MCF 10A (cell line): ENCODE results near the gene PLBD2. TPM values are rescaled to one million over a fixed set of nuclear protein-coding genes. Genes with fewer than 3 reads are reported as not detected.

ENCODE experiments used
- BruUV-seq: library from RNA; stranded (reverse); fragments of 400-500 nt; replicated peaks from 2 replicates; lab custom pipeline; 2021; lab: Mats Ljungman, UMichigan
- CTCF ChIA-PET: fragments of 300-600 bp; sonication (Branson Sonifier 250); formaldehyde crosslinking; extraction: SDS; loops from one replicate; lab custom pipeline; 2021; ENCODE audit warnings: antibody characterized with exemption, inconsistent platforms; lab: Yijun Ruan, JAX
- POLR2A ChIA-PET: fragments of 300-600, 350-650 bp; sonication (Branson Sonifier 250); formaldehyde crosslinking; extraction: SDS; loops from one replicate; lab custom pipeline; 2020; ENCODE audit warnings: antibody characterized with exemption, inconsistent platforms; lab: Yijun Ruan, JAX
- DNase-seq: peaks from one replicate; pipeline ENCODE4 v3.0.0-alpha.2; 2018; ENCODE audit not compliant: unreplicated experiment
- H3K27ac Mint-ChIP-seq: one replicate; pipeline ENCODE4 v1.8.0; 2022; ENCODE audit warnings: mild to moderate bottlenecking, low read depth, mixed read lengths; ENCODE audit not compliant: unreplicated experiment
- H3K27me3 Mint-ChIP-seq: one replicate; pipeline ENCODE4 v1.8.0; 2022; ENCODE audit warnings: mixed read lengths; ENCODE audit not compliant: insufficient read depth, unreplicated experiment
- H3K36me3 Mint-ChIP-seq: one replicate; pipeline ENCODE4 v1.8.0; 2022; ENCODE audit warnings: mild to moderate bottlenecking, moderate library complexity, mixed read lengths; ENCODE audit not compliant: insufficient read depth, unreplicated experiment
- H3K4me1 Mint-ChIP-seq: one replicate; pipeline ENCODE4 v1.8.0; 2022; ENCODE audit warnings: mixed read lengths; ENCODE audit not compliant: insufficient read depth, unreplicated experiment
- H3K4me3 Mint-ChIP-seq: one replicate; pipeline ENCODE4 v1.8.0; 2022; ENCODE audit warnings: mild to moderate bottlenecking, moderate library complexity, mixed read lengths; ENCODE audit not compliant: unreplicated experiment
- H3K9me3 Mint-ChIP-seq: one replicate; pipeline ENCODE4 v1.8.0; 2022; ENCODE audit warnings: mixed read lengths; ENCODE audit not compliant: unreplicated experiment
- CTCF ChIP-seq: fragments of 200-600 bp; IDR thresholded peaks from one replicate; pipeline ENCODE4 v1.8.0; 2022; ENCODE audit warnings: antibody characterized with exemption, mild to moderate bottlenecking; ENCODE audit not compliant: unreplicated experiment
- intact Hi-C: fragments of 100-400 bp; cut with micrococcal nuclease; formaldehyde crosslinking; loops from 2 replicates; pipeline ENCODE4 v1.14.1; 2022
- total RNA-seq: library from RNA; stranded (reverse); gene quantifications from 2 replicates; pipeline ENCODE4 v1.2.3, GENCODE V29; 2022

Gene PLBD2
- total RNA-seq, 1 experiment from 2014 or later = 18.1 TPM

- intact Hi-C loops = no loop called here
- H3K36me3 Mint-ChIP-seq = no peaks in the 10 kb centered on the region
- no peaks in the 10 kb centered on the region for H3K27me3 Mint-ChIP-seq
- ChIA-PET POLR2A (interaction anchor here (0.9 to 1.8 kb wide), 3 partner anchors 11 to 73 kb away, joined by 3 read pairs; partner anchors contain the start of gene SDSL), CTCF (interaction anchor here (1.1 to 2.1 kb wide), 3 partner anchors 17 to 210 kb away, joined by 5 to 9 read pairs (median 5); no protein-coding TSS in a partner anchor)
- DNase-seq = peak; percentile 53
- H3K4me3 Mint-ChIP-seq = no peak overlapping the region
- no peaks in the 10 kb centered on the region for H3K9me3 Mint-ChIP-seq
- H3K27ac Mint-ChIP-seq = no peak overlapping the region
- no peak for TF ChIP-seq CTCF
- BruUV-seq = no TSS peak
- peaks cover 15% of the 10 kb centered on the region for H3K4me1 Mint-ChIP-seq
Observed at GRCh38 chr12:113407931-113408600, 49.7 kb downstream of the PLBD2 start.

DNA sequence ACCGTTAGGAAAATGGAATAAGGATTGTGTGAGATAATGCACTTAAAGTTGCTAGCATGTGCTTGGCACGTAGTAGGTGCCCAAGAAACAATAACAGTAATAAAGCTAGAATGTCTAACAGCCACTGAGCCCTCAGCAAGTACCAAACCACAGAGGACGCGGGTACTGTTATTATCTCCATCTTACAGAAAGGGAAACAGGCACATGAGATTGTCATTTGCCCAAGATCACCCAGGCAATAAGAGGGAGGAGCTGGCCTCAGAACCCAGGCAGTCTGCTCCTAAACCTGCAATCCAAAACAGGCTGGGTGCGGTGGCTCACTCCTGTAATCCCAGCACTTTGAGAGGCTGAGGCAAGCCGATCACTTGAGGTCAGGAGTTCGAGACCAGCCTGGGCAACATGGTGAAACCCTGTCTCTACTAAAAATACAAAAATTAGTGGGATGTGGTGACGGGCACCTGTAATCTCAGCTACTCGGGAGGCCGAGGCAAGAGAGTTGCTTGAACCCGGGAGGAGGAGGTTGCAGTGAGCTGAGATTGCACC is 50.4 kb downstream of the PLBD2 start:
- intact Hi-C loops = no loop called here
- Mint-ChIP-seq H3K4me1 (peaks cover 15% of the 10 kb centered on the region), H3K4me3 (no peak overlapping the region), H3K27me3 (no peaks in the 10 kb centered on the region), H3K27ac (no peak overlapping the region), H3K36me3 (no peaks in the 10 kb centered on the region), H3K9me3 (no peaks in the 10 kb centered on the region)
- no peak for DNase-seq
- CTCF ChIA-PET = interaction anchor here (1.6 kb wide), 1 partner anchor 211 kb away, joined by 5 read pairs; no protein-coding TSS in a partner anchor
- no TSS peak for BruUV-seq
- POLR2A ChIA-PET = no interaction called here
- TF ChIP-seq CTCF = no peak

DNA sequence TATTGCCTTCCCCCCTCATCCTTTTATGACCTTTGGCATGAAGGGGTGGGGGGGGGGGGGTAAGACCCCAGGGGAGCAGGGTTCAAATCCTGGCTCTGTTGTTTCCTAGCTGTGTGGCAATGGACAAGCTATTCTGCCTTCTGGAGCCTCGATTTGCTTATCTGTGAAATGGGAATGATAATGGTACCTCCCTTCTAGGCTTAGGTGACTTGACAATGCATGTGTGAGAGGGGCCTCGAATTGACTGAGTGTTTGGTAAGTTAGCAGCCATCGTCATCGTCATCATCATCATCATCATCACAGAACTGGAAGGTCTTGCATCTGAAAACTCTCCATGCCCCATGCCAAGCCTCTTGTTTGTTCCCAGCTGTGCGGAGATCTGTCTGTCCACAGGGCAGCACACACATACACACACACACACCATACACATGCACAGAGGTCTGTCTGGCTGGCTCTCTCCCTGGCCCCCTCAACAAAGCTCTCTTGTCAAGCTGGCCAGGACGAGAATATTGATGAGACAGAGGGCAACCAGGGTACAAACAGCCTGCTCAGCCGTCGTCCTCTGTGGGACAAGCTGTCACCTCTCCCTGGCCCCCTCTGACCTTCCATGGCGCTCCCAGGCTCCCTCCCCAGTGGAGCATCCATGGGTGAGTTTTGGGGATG is 51.2 kb downstream of the PLBD2 start:
- Mint-ChIP-seq H3K36me3 (no peaks in the 10 kb centered on the region), H3K4me1 (peaks cover 8% of the 10 kb centered on the region), H3K27ac (no peak overlapping the region), H3K9me3 (no peaks in the 10 kb centered on the region), H3K4me3 (no peak overlapping the region), H3K27me3 (no peaks in the 10 kb centered on the region)
- intact Hi-C loops = no loop called here
- ChIA-PET CTCF (no interaction called here), POLR2A (no interaction called here)
- BruUV-seq = no TSS peak
- no peak for DNase-seq
- no peak for TF ChIP-seq CTCF

DNA sequence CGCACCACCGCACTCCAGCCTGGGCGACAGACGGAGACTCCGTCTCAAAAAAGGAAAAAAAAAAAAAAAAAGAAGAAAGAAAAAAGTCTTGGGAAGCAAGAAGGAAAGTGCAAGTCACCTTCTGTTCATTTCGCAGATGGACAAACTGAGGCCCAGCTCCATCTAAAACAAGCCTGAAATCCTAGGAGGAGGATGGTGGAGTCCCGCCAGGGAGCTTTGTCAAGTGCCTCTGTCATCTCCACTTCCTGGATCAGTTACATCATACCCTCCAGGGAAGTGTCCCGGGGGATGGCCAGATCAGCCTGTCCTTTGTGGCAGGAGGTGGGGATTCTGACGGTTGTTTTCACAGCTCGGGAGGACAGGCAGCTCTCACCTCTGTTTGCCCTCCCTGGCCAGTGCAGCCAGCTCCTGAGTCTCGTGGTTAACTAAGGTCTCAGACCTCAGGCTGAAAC is 55.1 kb downstream of the PLBD2 start:
- POLR2A ChIA-PET = interaction anchor here (0.8 kb wide), 1 partner anchor 9 kb away, joined by 3 read pairs; no protein-coding TSS in a partner anchor
- CTCF ChIA-PET = interaction anchor here (0.7 to 3.1 kb wide), 3 partner anchors 11 to 241 kb away, joined by 4 to 15 read pairs (median 6); no protein-coding TSS in a partner anchor
- Mint-ChIP-seq H3K9me3 (no peaks in the 10 kb centered on the region), H3K4me1 (no peaks in the 10 kb centered on the region), H3K27ac (no peak overlapping the region), H3K27me3 (no peaks in the 10 kb centered on the region), H3K36me3 (no peaks in the 10 kb centered on the region), H3K4me3 (no peak overlapping the region)
- peak; percentile 46 for DNase-seq
- BruUV-seq = no TSS peak
- no peak for TF ChIP-seq CTCF
- intact Hi-C loops = no loop called here
